ENCODE results near the gene PCYOX1L.

Gene PCYOX1L, protein sequence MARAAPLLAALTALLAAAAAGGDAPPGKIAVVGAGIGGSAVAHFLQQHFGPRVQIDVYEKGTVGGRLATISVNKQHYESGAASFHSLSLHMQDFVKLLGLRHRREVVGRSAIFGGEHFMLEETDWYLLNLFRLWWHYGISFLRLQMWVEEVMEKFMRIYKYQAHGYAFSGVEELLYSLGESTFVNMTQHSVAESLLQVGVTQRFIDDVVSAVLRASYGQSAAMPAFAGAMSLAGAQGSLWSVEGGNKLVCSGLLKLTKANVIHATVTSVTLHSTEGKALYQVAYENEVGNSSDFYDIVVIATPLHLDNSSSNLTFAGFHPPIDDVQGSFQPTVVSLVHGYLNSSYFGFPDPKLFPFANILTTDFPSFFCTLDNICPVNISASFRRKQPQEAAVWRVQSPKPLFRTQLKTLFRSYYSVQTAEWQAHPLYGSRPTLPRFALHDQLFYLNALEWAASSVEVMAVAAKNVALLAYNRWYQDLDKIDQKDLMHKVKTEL

DNA sequence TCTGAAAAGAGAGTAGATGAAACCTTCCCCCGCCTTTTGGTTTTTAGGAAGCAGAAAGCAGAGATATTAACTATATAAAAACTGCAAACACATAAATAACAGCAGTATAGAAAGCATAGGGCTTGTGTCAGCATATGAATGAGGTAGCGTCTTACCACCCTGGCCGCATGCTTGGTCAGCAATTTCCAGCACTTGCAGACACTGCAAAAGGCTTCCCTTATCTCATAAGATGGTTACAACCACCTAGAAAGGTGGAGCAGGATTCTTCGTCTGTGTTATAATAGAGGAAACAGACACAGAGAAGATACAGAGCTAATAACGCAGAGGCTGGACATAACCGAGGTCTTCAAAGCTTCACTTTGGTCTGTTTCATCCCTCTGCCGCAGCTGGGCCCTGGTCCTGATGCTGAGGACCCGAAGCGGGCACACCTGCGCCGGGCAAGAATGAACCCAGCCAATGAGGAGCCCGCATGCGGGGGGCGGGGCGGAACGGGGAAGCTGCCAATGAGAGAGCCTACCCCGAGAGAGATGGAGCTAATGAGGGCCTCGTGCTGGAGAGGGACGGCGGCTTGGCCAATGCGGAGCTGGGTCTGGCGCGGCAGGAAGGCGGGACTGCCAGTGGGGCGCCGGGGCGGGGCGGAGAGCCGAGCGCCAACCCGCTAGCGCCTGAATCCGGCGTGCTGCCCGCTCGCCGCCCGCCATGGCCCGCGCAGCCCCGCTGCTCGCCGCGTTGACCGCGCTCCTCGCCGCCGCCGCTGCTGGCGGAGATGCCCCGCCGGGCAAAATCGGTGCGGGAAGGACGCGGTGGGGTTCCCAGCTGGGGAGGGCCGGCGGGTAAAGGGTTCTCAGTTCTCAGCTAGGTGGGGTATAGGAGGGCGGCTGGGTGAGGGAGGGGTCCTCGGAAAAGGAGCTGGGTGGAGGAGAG, at the start of gene PCYOX1L:
Gene PCYOX1L, plus strand, starts transcription at position 677 of the 924 bp plus-strand sequence. Its CDS starts 23 bp downstream, at position 700.
- H3K4me3 ChIP-seq (ENCODE audit: low read depth, low read length) = peak within 1 kb of the TSS; percentile 94
- TF ChIP-seq, protein P1, sequence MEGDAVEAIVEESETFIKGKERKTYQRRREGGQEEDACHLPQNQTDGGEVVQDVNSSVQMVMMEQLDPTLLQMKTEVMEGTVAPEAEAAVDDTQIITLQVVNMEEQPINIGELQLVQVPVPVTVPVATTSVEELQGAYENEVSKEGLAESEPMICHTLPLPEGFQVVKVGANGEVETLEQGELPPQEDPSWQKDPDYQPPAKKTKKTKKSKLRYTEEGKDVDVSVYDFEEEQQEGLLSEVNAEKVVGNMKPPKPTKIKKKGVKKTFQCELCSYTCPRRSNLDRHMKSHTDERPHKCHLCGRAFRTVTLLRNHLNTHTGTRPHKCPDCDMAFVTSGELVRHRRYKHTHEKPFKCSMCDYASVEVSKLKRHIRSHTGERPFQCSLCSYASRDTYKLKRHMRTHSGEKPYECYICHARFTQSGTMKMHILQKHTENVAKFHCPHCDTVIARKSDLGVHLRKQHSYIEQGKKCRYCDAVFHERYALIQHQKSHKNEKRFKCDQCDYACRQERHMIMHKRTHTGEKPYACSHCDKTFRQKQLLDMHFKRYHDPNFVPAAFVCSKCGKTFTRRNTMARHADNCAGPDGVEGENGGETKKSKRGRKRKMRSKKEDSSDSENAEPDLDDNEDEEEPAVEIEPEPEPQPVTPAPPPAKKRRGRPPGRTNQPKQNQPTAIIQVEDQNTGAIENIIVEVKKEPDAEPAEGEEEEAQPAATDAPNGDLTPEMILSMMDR (IDR thresholded peaks at IDR 0.05; ENCODE audit: low read depth, low read length, missing control alignments) = no peak

DNA sequence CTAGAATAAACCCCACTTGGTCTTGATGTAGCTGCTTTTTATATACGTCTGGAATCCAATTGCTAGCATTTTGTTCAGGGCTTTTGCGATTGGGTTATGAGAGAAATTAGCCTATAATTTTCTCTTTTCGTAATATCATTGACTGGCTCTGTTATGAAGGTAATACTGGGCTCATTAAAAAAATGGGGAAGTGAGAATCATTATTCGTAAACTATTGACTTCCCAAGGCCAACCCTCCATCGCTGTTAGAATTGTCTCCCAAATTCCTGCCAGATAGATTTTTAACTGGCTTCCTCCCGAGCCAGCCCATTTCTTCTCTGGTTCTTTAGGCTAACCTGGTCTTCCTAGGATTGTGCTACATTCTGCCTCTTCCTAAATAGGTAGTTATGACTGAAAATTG, 48.5 kb upstream of the PCYOX1L start:
- TF ChIP-seq, protein P1 (IDR thresholded peaks at IDR 0.05; ENCODE audit: low read depth, low read length, missing control alignments) = no peak
- no peak for DNase-seq (ENCODE audit: low read depth)
- no peak overlapping the region for H3K4me3 ChIP-seq (ENCODE audit: low read depth, low read length)

More for the DNA sequence above, at the start of gene PCYOX1L:
- DNase-seq (ENCODE audit: low read depth) = peak; percentile 83

DNA sequence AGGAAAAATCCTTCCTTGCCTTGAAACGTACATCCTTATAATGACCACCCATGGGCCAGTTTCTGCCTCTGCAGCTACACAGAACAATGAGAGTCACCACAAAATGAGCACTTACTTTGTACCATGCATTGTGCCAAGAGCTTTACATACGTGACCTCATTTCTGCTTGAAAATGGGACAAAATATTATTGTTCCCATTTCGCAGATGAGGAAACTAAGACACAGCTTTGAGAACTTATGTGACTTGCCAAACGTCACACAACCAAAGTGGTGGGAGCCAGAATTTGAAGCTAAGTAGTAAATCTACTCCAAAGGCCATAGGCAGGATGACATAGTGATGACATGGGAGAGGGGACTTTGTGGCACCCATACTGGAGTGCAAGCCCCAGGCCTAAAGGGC, 47.4 kb upstream of the PCYOX1L start:
- TF ChIP-seq, protein P1 (IDR thresholded peaks at IDR 0.05; ENCODE audit: low read depth, low read length, missing control alignments) = no peak
- DNase-seq (ENCODE audit: low read depth) = no peak

DNA sequence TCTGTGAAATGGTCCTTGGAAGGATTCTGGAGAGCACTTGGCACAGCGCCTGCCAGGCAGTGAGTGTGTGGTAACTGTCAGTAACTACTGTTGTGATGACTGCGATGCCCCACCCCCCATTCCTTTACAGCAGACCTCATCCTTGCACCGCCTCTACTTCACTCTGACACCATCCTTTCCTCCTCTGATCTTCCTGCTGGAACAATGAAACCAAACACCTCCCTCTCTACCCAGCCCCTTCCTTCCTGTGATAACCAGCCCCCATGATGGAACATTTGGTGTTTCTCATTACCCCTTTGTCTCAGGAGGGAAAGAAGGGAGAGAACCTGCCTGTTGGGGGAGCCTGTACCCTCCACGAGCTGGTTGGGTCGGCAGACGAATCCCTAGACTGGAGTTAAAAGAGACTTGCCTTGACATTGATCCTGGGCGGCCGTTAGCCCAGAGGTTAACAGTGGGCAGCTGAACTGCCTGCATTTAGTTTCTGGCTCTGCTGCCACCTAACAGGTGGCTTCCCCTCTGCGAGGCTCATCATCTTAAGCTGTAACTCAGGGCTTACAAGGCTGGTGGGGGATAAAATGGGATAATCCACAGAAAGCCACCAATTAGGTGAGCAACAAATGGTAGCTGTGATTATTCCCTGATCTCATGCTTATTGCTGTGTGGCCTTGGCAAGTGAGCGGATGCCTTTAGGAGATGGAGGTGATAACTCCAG, 46.7 kb upstream of the PCYOX1L start:
- TF ChIP-seq, protein P1 (IDR thresholded peaks at IDR 0.05; ENCODE audit: low read depth, low read length, missing control alignments) = no peak

More for the DNA sequence above, 47.4 kb upstream of the PCYOX1L start:
- no peak overlapping the region for H3K4me3 ChIP-seq (ENCODE audit: low read depth, low read length)

DNA sequence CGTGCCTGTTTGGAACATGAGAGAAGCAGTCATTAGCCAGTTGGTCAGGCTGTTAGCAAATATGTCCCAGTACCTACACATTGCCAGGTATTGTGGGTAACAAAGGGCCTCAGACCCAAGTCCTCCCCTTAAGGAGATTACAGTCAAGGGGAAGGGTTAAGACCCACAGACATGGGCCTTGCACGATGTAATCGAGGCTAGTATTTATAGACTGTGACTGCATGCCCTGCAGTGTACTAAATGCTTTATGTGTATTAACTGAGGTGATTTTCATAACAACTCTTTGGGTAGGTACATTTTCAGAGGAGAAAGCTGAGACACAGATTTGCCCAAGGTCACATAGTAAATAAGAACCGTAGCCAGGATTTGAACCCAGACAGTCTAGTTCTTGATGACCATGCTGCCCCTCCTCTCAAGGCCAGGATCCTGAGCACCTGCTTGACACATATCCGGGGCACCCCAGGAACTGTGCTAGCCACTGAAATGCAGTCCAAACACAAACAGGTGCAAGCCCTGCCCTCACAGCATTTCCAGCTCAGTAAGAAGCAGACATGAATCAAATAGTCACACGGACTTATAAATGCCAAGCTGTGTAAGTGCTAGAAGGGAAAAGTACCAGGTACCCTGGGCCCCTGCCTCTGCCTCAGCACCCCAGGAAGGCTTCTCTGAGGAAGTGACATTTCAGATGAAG, 44.5 kb upstream of the PCYOX1L start:
- TF ChIP-seq, protein P1 (IDR thresholded peaks at IDR 0.05; ENCODE audit: low read depth, low read length, missing control alignments) = no peak
- no peak for DNase-seq (ENCODE audit: low read depth)
- no peak overlapping the region for H3K4me3 ChIP-seq (ENCODE audit: low read depth, low read length)

More for the DNA sequence above, 46.7 kb upstream of the PCYOX1L start:
- no peak overlapping the region for H3K4me3 ChIP-seq (ENCODE audit: low read depth, low read length)
- no peak for DNase-seq (ENCODE audit: low read depth)
